Calu3 (cell line): ENCODE measurements around the gene CTIF. TPM values are rescaled to one million over a fixed set of nuclear protein-coding genes. Genes with fewer than 3 reads are reported as not detected.

Experiments
- BruUV-seq: library from RNA; stranded (reverse); fragments of 400-500 nt; replicated peaks from 2 replicates; lab custom pipeline; 2021; lab: Mats Ljungman, UMichigan
- CTCF ChIA-PET: fragments of 300-600 bp; sonication (Branson Sonifier 250); formaldehyde crosslinking; loops from one replicate; lab custom pipeline; 2022; ENCODE audit warnings: antibody characterized with exemption; lab: Charles Lee
- DNase-seq: peaks from one replicate; pipeline ENCODE4 v3.0.0; 2022
- H3K27ac Mint-ChIP-seq: one replicate; pipeline ENCODE4 v1.8.0; 2022; ENCODE audit warnings: mixed read lengths; ENCODE audit not compliant: unreplicated experiment
- H3K27me3 Mint-ChIP-seq: one replicate; pipeline ENCODE4 v1.8.0; 2022; ENCODE audit warnings: mixed read lengths; ENCODE audit not compliant: unreplicated experiment
- H3K36me3 Mint-ChIP-seq: one replicate; pipeline ENCODE4 v1.8.0; 2022; ENCODE audit warnings: mild to moderate bottlenecking, moderate library complexity, mixed read lengths; ENCODE audit not compliant: insufficient read depth, unreplicated experiment
- H3K4me1 Mint-ChIP-seq: one replicate; pipeline ENCODE4 v1.8.0; 2022; ENCODE audit warnings: mild to moderate bottlenecking, low read depth, mixed read lengths; ENCODE audit not compliant: unreplicated experiment
- H3K4me3 Mint-ChIP-seq: one replicate; pipeline ENCODE4 v1.8.0; 2022; ENCODE audit warnings: mild to moderate bottlenecking, low read depth, moderate library complexity, mixed read lengths; ENCODE audit not compliant: unreplicated experiment
- H3K9me3 Mint-ChIP-seq: one replicate; pipeline ENCODE4 v1.8.0; 2022; ENCODE audit warnings: low read depth, mixed read lengths; ENCODE audit not compliant: unreplicated experiment
- intact Hi-C: fragments of 100-400 bp; cut with micrococcal nuclease; formaldehyde crosslinking; loops from one replicate; pipeline ENCODE4 v1.10.0; 2022; ENCODE audit not compliant: unreplicated experiment
- total RNA-seq: library from RNA; stranded (reverse); gene quantifications from 2 replicates; pipeline ENCODE4 v1.2.3, GENCODE V29; 2022
- TF ChIP-seq, protein P1 (sequence below): fragments of 200-600 bp; IDR thresholded peaks from one replicate; pipeline ENCODE4 v1.8.0; 2022; ENCODE audit warnings: antibody characterized with exemption; ENCODE audit not compliant: unreplicated experiment

The CTIF gene
- total RNA-seq, 1 experiment from 2014 or later = 40.8 TPM

DNA sequence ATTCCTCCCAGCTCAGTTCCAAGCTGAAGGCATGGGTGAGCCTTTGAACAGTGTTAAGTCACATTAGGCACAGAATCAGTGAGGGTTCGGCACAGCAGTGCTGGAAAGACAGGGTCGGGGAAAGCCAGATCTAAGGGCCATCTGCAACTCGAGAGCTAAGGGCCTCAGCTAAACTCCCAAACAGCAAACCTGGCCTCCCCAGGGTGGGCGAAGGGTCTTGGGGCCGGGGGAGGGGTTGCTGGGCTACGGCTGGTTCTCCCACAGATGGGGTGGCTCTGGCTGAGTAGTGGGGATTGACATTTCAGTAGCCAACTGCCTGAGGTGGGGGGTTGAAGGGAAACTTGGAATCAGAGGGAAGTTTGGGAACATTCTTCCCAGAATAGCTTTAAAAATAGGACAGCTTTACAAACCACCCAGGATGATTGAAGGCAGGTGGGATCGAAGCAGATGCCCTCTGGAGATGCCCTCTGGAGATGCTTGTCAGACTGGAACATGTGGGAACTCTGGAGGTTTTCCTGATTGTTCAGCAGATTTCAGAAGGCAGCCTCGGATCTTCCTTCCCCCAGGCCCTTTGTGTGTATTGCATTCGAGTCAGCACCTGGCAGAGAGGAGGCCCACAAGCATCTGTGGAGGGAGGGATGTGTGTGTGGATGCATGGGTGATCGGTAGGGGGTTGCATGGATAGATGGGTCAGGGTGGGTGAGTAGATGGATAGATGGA is 255.6 kb downstream of the CTIF start:
- Mint-ChIP-seq H3K27me3 (no peaks in the 10 kb centered on the region), H3K4me3 (no peak overlapping the region), H3K27ac (no peak overlapping the region), H3K9me3 (peaks cover 3% of the 10 kb centered on the region), H3K36me3 (peaks cover 10% of the 10 kb centered on the region), H3K4me1 (peaks cover 12% of the 10 kb centered on the region)
- CTCF ChIA-PET = no interaction called here
- TF ChIP-seq, protein P1, sequence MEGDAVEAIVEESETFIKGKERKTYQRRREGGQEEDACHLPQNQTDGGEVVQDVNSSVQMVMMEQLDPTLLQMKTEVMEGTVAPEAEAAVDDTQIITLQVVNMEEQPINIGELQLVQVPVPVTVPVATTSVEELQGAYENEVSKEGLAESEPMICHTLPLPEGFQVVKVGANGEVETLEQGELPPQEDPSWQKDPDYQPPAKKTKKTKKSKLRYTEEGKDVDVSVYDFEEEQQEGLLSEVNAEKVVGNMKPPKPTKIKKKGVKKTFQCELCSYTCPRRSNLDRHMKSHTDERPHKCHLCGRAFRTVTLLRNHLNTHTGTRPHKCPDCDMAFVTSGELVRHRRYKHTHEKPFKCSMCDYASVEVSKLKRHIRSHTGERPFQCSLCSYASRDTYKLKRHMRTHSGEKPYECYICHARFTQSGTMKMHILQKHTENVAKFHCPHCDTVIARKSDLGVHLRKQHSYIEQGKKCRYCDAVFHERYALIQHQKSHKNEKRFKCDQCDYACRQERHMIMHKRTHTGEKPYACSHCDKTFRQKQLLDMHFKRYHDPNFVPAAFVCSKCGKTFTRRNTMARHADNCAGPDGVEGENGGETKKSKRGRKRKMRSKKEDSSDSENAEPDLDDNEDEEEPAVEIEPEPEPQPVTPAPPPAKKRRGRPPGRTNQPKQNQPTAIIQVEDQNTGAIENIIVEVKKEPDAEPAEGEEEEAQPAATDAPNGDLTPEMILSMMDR = no peak
- intact Hi-C loops = no loop called here
- no TSS peak for BruUV-seq
- DNase-seq = no peak

DNA sequence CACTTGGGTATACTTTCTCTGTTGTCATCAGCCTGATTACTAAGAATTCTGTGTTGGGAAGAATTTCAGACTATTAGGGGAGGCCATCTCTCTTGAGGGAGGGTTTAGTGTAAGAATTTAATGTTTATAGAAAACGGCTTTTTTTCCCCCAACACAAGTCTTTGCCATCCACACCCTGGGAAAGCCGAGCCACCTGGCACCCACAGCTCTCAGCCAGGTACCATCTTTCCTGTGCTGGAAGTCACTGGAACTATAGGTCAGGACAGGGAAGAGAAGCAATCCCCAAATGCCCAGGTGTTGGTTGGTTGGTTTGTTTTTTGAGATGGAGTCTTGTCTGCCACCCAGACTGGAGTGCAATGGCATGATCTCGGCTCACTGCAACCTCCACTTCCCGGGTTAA is 256.9 kb downstream of the CTIF start:
- no TSS peak for BruUV-seq
- no peak overlapping the region for H3K4me3 Mint-ChIP-seq
- TF ChIP-seq, protein P1 = no peak
- no peak for DNase-seq
- H3K9me3 Mint-ChIP-seq = peaks cover 3% of the 10 kb centered on the region
- CTCF ChIA-PET = no interaction called here
- no peak overlapping the region for H3K27ac Mint-ChIP-seq
- peaks cover 1% of the 10 kb centered on the region for H3K4me1 Mint-ChIP-seq
- H3K36me3 Mint-ChIP-seq = peaks cover 4% of the 10 kb centered on the region
- H3K27me3 Mint-ChIP-seq = no peaks in the 10 kb centered on the region
- intact Hi-C loops = no loop called here

DNA sequence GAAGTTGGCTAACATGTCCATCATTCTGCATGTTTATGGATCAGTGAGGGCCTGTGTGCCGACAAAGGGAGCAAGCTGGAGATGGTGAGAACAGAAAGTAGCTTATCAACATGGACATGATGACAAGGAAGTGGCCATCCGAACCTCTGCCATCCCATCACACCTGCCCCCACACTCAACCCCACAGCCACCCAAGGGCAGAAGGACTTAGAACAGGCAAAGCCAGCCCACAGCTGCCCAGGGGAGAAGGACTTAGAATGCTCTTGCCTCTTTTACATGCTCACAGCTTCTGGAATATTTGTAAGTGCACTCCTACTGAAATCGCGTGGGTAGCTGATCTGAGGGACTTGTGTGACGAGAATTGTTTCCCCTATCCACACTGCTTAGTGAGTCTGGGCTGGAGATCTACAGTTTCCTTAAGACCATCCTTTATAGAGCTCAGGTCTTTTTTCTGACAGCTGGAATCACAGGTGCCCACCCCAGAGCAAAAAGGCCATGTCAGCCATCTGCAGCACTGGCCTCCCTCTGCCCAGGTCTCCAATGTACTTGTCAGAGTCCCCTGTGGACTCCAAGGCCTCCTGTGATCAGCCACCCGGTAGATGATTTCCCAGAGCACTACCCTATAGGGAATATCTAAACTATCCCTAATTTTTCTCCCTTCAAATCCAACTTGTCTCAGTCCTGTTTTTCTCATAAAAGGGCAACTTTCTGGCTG is 257.8 kb downstream of the CTIF start:
- no TSS peak for BruUV-seq
- TF ChIP-seq, protein P1 = no peak
- intact Hi-C loops = no loop called here
- Mint-ChIP-seq H3K9me3 (peaks cover 3% of the 10 kb centered on the region), H3K4me3 (no peak overlapping the region), H3K36me3 (peaks cover 4% of the 10 kb centered on the region), H3K4me1 (peaks cover 4% of the 10 kb centered on the region), H3K27ac (no peak overlapping the region), H3K27me3 (no peaks in the 10 kb centered on the region)
- DNase-seq = no peak
- CTCF ChIA-PET = no interaction called here

DNA sequence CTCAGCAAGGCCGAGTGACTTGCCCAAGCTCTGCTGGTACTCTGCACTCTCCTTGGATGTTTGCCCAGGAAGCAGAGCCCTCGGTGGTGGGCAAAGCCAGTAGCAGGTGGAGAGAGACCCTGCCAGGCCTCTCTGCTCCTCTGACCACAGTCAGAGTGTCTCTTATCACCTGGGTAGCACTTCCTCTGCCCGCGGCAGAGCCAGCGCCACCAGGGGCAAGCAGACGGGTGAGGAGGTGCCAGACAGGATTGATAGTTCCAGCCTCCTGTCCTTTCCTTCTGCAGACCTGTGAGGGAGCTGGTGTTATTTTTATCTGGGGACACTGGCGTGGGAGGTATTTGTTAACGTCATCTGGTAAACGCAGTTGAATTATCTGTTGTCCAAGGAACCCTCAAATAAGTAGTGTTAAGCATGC is 259.0 kb downstream of the CTIF start:
- H3K4me1 Mint-ChIP-seq = peaks cover 11% of the 10 kb centered on the region
- H3K27me3 Mint-ChIP-seq = no peaks in the 10 kb centered on the region
- no peaks in the 10 kb centered on the region for H3K9me3 Mint-ChIP-seq
- no peak overlapping the region for H3K4me3 Mint-ChIP-seq
- intact Hi-C loops = no loop called here
- TF ChIP-seq, protein P1 = no peak
- no peak for DNase-seq
- no TSS peak for BruUV-seq
- H3K36me3 Mint-ChIP-seq = peaks cover 4% of the 10 kb centered on the region
- no peak overlapping the region for H3K27ac Mint-ChIP-seq
- CTCF ChIA-PET = no interaction called here
